Measurements from ENCODE around the gene PAEP.

GRCh38 chr9:135588371-135588770 is 26.8 kb downstream of the PAEP start:
- no peak for TF ChIP-seq POLR2AphosphoS5 (IDR thresholded peaks at IDR 0.05; ENCODE audit: low read depth, low read length)
- no peak for TF ChIP-seq SIN3A (IDR thresholded peaks at IDR 0.05; ENCODE audit: borderline replicate concordance, insufficient read depth, low read length)
